Smooth muscle cell (in vitro differentiated cells): ENCODE data around the gene TACC2. TPM values are rescaled to one million over a fixed set of nuclear protein-coding genes. Genes with fewer than 3 reads are reported as not detected.

ENCODE experiments used
- DNase-seq: peaks from one replicate; lab custom pipeline; 2025; ENCODE audit not compliant: unreplicated experiment; lab: John Stamatoyannopoulos, UW
- H2AFZ ChIP-seq: fragments of 200-600 bp; sonication (generic); 2 replicates; pipeline ENCODE4 v1.6.0; 2016; ENCODE audit warnings: antibody characterized with exemption, low read depth, mild to moderate bottlenecking
- H3F3A ChIP-seq: fragments of 200-600 bp; sonication (generic); 2 replicates; pipeline ENCODE4 v1.6.0; 2017; ENCODE audit warnings: antibody characterized with exemption, low read depth
- H3K27ac ChIP-seq: fragments of 200-600 bp; sonication (generic); 2 replicates; pipeline ENCODE4 v1.5.1; 2016; ENCODE audit warnings: low read depth, mild to moderate bottlenecking
- H3K27me3 ChIP-seq: fragments of 200-600 bp; sonication (generic); 2 replicates; pipeline ENCODE4 v1.6.1; 2016; ENCODE audit warnings: low read depth, mild to moderate bottlenecking
- H3K36me3 ChIP-seq: fragments of 200-600 bp; sonication (generic); 2 replicates; pipeline ENCODE4 v1.5.1; 2016; ENCODE audit warnings: low read depth
- H3K4me1 ChIP-seq: fragments of 200-600 bp; sonication (generic); 2 replicates; pipeline ENCODE4 v1.5.1; 2016; ENCODE audit warnings: low read depth
- H3K4me2 ChIP-seq: fragments of 200-600 bp; sonication (generic); 2 replicates; pipeline ENCODE4 v1.6.0; 2016; ENCODE audit warnings: mild to moderate bottlenecking
- H3K4me3 ChIP-seq: fragments of 200-600 bp; sonication (generic); 2 replicates; pipeline ENCODE4 v1.5.1; 2016; ENCODE audit warnings: mild to moderate bottlenecking
- H3K79me2 ChIP-seq: fragments of 200-600 bp; sonication (generic); 2 replicates; pipeline ENCODE4 v1.6.0; 2016; ENCODE audit warnings: low read depth, mild to moderate bottlenecking
- H3K9ac ChIP-seq: fragments of 200-600 bp; sonication (generic); 2 replicates; pipeline ENCODE4 v1.6.0; 2016; ENCODE audit warnings: low read depth
- H3K9me3 ChIP-seq: fragments of 200-600 bp; sonication (generic); replicated peaks from 2 replicates; pipeline ENCODE4 v1.5.1; 2016; ENCODE audit warnings: low read depth
- H4K20me1 ChIP-seq: fragments of 200-600 bp; sonication (generic); 2 replicates; pipeline ENCODE4 v1.6.0; 2016; ENCODE audit warnings: low read depth
- WGBS: methylation state at CpG from one replicate; pipeline ENCODE4 v1.1.7; 2016; ENCODE audit warnings: low lambda C conversion rate; 5-methylcytosine and 5-hydroxymethylcytosine counted together
- polyA plus RNA-seq: library from polyadenylated mRNA; unstranded; fragments of >200 nt; fragmentation: Nextera tagmentation; extraction: Ambion mirVana; gene quantifications from 2 replicates; pipeline ENCODE4 v1.2.1, GENCODE V29; 2016
- total RNA-seq: library from RNA; depleted of rRNA; stranded (reverse); fragments of >200 nt; gene quantifications from 2 replicates; pipeline ENCODE4 v1.2.3, GENCODE V29; 2014
- TF ChIP-seq, protein P1 (sequence below): fragments of 200-600 bp; sonication (generic); IDR thresholded peaks from 2 replicates; pipeline ENCODE4 v1.5.1; 2017; ENCODE audit warnings: borderline replicate concordance, mild to moderate bottlenecking, antibody characterized with exemption; ENCODE audit not compliant: insufficient read depth, poor library complexity, severe bottlenecking

Gene TACC2
- total and polyA plus RNA-seq, 2 experiments from 2014 or later = 2.8 to 7.6 TPM

DNA sequence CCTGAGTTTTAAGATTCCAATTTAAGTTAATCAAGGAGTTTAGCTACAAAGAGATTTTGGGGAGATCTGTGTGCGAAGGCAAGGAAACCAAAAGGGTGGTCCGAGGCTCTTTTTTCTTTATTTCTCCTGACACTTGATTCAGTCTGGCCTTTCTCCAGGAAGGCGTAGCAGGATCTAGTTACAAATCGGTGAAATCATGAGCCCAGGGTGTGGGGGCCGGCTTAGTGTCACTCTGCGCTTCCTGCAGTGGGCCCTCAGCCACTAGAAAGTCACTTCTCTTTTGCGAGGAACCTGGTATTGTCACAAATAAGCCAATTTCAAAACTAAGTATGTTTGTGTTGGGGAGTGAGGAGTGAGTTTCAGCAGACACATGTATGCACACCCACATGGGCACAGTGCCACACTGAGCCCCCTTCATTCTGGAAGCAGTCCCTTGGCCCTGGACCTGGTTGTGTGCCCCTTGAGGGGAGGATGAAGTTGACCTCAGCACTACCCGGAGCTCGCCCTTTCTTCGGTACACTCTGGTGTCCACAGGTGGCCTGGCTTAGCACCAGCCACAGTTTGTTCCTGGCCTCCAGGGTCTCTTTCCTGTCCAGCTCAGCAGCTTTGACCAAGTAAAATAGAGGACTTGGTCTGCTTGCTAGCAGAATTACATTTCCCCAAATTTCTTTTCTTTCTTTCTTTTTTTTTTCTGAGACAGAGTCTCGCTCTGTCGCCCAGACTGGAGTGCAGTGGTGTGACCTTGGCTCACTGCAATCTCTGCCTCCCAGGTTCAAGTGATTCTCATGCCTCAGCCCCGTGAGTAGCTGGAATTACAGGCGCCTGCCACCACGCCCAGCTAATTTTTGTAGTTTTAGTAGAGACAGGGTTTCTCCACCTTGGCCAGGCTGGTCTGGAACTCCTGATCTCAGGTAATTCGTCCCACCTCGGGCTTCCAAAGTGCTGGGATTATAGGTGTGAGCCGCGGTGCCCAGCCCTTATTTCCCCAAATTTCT, 198.2 kb downstream of the TACC2 start:
- Histone ChIP-seq H3K9ac (no peak overlapping the region), H3K4me2 (no peak overlapping the region), H3F3A (no peaks in the 10 kb centered on the region), H3K79me2 (no peaks in the 10 kb centered on the region), H2AFZ (no peak overlapping the region), H3K4me3 (no peak overlapping the region), H3K36me3 (no peaks in the 10 kb centered on the region), H4K20me1 (peaks cover 10% of the 10 kb centered on the region), H3K4me1 (peaks cover 28% of the 10 kb centered on the region), H3K27ac (no peak overlapping the region), H3K27me3 (no peaks in the 10 kb centered on the region), H3K9me3 (no peaks in the 10 kb centered on the region)
- DNase-seq = no peak
- TF ChIP-seq, protein P1, sequence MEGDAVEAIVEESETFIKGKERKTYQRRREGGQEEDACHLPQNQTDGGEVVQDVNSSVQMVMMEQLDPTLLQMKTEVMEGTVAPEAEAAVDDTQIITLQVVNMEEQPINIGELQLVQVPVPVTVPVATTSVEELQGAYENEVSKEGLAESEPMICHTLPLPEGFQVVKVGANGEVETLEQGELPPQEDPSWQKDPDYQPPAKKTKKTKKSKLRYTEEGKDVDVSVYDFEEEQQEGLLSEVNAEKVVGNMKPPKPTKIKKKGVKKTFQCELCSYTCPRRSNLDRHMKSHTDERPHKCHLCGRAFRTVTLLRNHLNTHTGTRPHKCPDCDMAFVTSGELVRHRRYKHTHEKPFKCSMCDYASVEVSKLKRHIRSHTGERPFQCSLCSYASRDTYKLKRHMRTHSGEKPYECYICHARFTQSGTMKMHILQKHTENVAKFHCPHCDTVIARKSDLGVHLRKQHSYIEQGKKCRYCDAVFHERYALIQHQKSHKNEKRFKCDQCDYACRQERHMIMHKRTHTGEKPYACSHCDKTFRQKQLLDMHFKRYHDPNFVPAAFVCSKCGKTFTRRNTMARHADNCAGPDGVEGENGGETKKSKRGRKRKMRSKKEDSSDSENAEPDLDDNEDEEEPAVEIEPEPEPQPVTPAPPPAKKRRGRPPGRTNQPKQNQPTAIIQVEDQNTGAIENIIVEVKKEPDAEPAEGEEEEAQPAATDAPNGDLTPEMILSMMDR = no peak
- 91% methylated on average over 19 of the region's 19 CpGs for WGBS

DNA sequence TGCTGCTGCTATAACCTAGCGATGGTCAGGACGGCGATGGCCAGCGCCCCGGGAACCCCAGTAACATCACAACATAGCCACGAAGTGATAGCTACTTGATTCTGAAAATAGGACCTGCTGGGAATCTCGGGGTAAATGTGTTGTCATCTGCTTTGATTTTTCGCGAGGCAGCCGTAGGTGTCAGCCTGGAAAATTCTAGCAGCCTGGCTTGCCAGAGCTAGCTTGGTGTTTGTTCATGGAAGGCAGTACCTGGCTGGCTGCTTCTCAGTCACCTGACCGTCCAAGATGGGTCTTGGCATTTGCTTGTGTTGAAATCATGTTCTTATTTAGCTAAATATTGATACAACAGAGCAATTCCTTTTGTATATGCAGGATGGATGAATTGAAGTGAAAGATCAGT, 199.7 kb downstream of the TACC2 start:
- Histone ChIP-seq H3K9ac (no peak overlapping the region), H3K79me2 (no peaks in the 10 kb centered on the region), H4K20me1 (peaks cover 3% of the 10 kb centered on the region), H3K9me3 (no peaks in the 10 kb centered on the region), H3K27ac (no peak overlapping the region), H3F3A (no peaks in the 10 kb centered on the region), H2AFZ (no peak overlapping the region), H3K27me3 (no peaks in the 10 kb centered on the region), H3K4me1 (peaks cover 30% of the 10 kb centered on the region), H3K36me3 (no peaks in the 10 kb centered on the region), H3K4me2 (no peak overlapping the region), H3K4me3 (no peak overlapping the region)
- 94% methylated on average over 11 of the region's 11 CpGs for WGBS
- TF ChIP-seq, protein P1 = no peak
- DNase-seq = no peak

DNA sequence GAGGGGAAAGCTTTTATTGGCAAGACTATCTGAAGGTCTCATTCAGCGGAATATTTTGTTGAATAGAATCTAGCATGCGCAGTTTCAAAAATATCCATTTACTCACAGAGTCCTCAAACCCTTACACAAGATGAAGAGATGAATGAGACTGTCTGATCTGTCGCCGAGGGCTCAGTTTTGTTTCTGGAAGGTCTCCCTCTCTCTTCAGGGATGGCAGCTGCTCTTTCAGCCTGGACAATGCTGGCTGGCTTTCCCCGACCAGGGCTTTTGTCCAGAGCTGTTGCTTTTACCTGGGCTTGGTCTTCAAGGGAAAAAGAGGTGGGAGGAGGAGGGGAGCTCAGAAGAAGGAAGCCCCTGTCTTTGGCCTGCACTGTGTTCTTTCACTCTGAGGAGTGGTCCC, 200.2 kb downstream of the TACC2 start:
- Histone ChIP-seq H3K79me2 (no peaks in the 10 kb centered on the region), H3K27me3 (no peaks in the 10 kb centered on the region), H3F3A (no peaks in the 10 kb centered on the region), H3K27ac (no peak overlapping the region), H3K4me1 (peaks cover 30% of the 10 kb centered on the region), H3K4me2 (no peak overlapping the region), H2AFZ (no peak overlapping the region), H3K4me3 (no peak overlapping the region), H3K9ac (no peak overlapping the region), H3K9me3 (no peaks in the 10 kb centered on the region), H3K36me3 (no peaks in the 10 kb centered on the region), H4K20me1 (no peaks in the 10 kb centered on the region)
- WGBS = 94% methylated on average over 5 of the region's 5 CpGs
- DNase-seq = no peak
- TF ChIP-seq, protein P1 = no peak
